Sigmoid colon (tissue), 4 donors: ENCODE measurements around the gene CLOCK.

Experiments used
- EP300 ChIP-seq, 4 donors: sonication (generic); formaldehyde crosslinking; IDR thresholded peaks; one replicate each; pipeline ENCODE4 v1.6.1; 2017; ENCODE audit warnings: antibody characterized with exemption in 4 of 4
- POLR2AphosphoS5 ChIP-seq, 4 donors: sonication (generic); formaldehyde crosslinking; IDR thresholded peaks; one replicate each; pipeline ENCODE4 v1.6.1; 2017; ENCODE audit warnings: antibody characterized with exemption in 4 of 4
- TF ChIP-seq, protein P1 (sequence below), 4 experiments: fragments of 450-650 bp in 3 of 4; fragments of 200-600 bp in 1 of 4; IDR thresholded peaks; one replicate each; pipeline ENCODE4 v1.5.1; 2016 to 2019; ENCODE audit warnings: antibody characterized with exemption in 4 of 4, mild to moderate bottlenecking in 3 of 4, moderate library complexity in 2 of 4

GRCh38 chr4:55410431-55410830 is 136.3 kb downstream of the CLOCK start:
- TF ChIP-seq, protein P1, sequence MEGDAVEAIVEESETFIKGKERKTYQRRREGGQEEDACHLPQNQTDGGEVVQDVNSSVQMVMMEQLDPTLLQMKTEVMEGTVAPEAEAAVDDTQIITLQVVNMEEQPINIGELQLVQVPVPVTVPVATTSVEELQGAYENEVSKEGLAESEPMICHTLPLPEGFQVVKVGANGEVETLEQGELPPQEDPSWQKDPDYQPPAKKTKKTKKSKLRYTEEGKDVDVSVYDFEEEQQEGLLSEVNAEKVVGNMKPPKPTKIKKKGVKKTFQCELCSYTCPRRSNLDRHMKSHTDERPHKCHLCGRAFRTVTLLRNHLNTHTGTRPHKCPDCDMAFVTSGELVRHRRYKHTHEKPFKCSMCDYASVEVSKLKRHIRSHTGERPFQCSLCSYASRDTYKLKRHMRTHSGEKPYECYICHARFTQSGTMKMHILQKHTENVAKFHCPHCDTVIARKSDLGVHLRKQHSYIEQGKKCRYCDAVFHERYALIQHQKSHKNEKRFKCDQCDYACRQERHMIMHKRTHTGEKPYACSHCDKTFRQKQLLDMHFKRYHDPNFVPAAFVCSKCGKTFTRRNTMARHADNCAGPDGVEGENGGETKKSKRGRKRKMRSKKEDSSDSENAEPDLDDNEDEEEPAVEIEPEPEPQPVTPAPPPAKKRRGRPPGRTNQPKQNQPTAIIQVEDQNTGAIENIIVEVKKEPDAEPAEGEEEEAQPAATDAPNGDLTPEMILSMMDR (IDR thresholded peaks at IDR 0.05), result no peak
- TF ChIP-seq EP300 (IDR thresholded peaks at IDR 0.05) (no peak), POLR2AphosphoS5 (IDR thresholded peaks at IDR 0.05) (no peak)
